Right ventricle myocardium superior (tissue), 1 donor: ENCODE results near the gene FCHO2. TPM values are rescaled to one million over a fixed set of nuclear protein-coding genes. Genes with fewer than 3 reads are reported as not detected.

Experiments used
- ATAC-seq: fragments of 200-7000 bp; cut with Tn5 transposase; one replicate; pipeline ENCODE4 v1.9.1; 2020; ENCODE audit warnings: mild to moderate bottlenecking; ENCODE audit not compliant: poor library complexity
- DNase-seq: peaks from one replicate; pipeline ENCODE4 v3.0.0-alpha.2; 2020
- intact Hi-C: fragments of 100-400 bp; cut with DNase I; formaldehyde crosslinking; loops from one replicate; pipeline ENCODE4 v1.11.2; 2022
- total RNA-seq: library from RNA; stranded (reverse); fragmentation: NEBNext Ultra II Directional; extraction: Animal tissue kit (Norgen Biotek cat#: 25700); gene quantifications from one replicate; pipeline ENCODE4 v1.2.1, GENCODE V29; 2021
- donor health status: DM: no; HTN: yes; CAD: no; lungs with severe emphysema.

Gene FCHO2
- total RNA-seq, 1 donor from 2014 or later = 19.7 TPM

- DNase-seq (no peak), ATAC-seq (no peak)
- intact Hi-C loops = no loop called here
Observed at GRCh38 chr5:73095564-73096238, 139.9 kb downstream of the FCHO2 start.

GRCh38 chr5:73096239-73096575 is 140.4 kb downstream of the FCHO2 start:
- DNase-seq = no peak
- intact Hi-C loops = no loop called here
- no peak for ATAC-seq

- DNase-seq (no peak), ATAC-seq (no peak)
- intact Hi-C loops = no loop called here
Observed at GRCh38 chr5:73097740-73098139, 141.9 kb downstream of the FCHO2 start.

GRCh38 chr5:73100109-73100508 is 144.3 kb downstream of the FCHO2 start:
- intact Hi-C loops = no loop called here
- DNase-seq (no peak), ATAC-seq (no peak)

GRCh38 chr5:73103870-73104299 is 148.0 kb downstream of the FCHO2 start:
- ATAC-seq (no peak), DNase-seq (no peak)
- intact Hi-C loops = no loop called here

GRCh38 chr5:73104326-73104725 is 148.5 kb downstream of the FCHO2 start:
- intact Hi-C loops = no loop called here
- DNase-seq (no peak), ATAC-seq (no peak)

- intact Hi-C loops = no loop called here
- DNase-seq (no peak), ATAC-seq (no peak)
Observed at GRCh38 chr5:73106335-73106734, 150.5 kb downstream of the FCHO2 start.

- ATAC-seq = no peak
- intact Hi-C loops = no loop called here
- DNase-seq = no peak
Observed at GRCh38 chr5:73110190-73110589, 154.3 kb downstream of the FCHO2 start.

- no peak for DNase-seq
- no peak for ATAC-seq
- intact Hi-C loops = no loop called here
Observed at GRCh38 chr5:73111536-73111935, 155.7 kb downstream of the FCHO2 start.

- intact Hi-C loops = no loop called here
- DNase-seq = no peak
- no peak for ATAC-seq
Observed at GRCh38 chr5:73112359-73112758, 156.5 kb downstream of the FCHO2 start.

- ATAC-seq = no peak
- DNase-seq = no peak
- intact Hi-C loops = no loop called here
Observed at GRCh38 chr5:73114044-73114688, 158.3 kb downstream of the FCHO2 start.

- intact Hi-C loops = no loop called here
- DNase-seq = no peak
- no peak for ATAC-seq
Observed at GRCh38 chr5:73115399-73116051, 159.7 kb downstream of the FCHO2 start.

- intact Hi-C loops = no loop called here
- ATAC-seq = no peak
- DNase-seq = no peak
Observed at GRCh38 chr5:73116506-73116905, 160.7 kb downstream of the FCHO2 start.

GRCh38 chr5:73117088-73117740 is 161.4 kb downstream of the FCHO2 start:
- DNase-seq = no peak
- intact Hi-C loops = no loop called here
- ATAC-seq = no peak

GRCh38 chr5:73118391-73118973 is 162.6 kb downstream of the FCHO2 start:
- intact Hi-C loops = no loop called here
- ATAC-seq = no peak
- DNase-seq = no peak

- ATAC-seq = peak; percentile 45
- DNase-seq = no peak
- intact Hi-C loops = no loop called here
Observed at GRCh38 chr5:73119451-73120157, 163.8 kb downstream of the FCHO2 start.

- intact Hi-C loops = no loop called here
- ATAC-seq = peak; percentile 81
- DNase-seq = peak; percentile 47
Observed at GRCh38 chr5:73120222-73121118, 164.6 kb downstream of the FCHO2 start, which contains the start of gene TMEM171. Gene TMEM171, plus strand, starts transcription at chr5:73120575. Its CDS starts 2,799 bp downstream, at chr5:73123374.

- no peak for DNase-seq
- ATAC-seq = no peak
- intact Hi-C loops = no loop called here
Observed at GRCh38 chr5:73121119-73121463, 165.2 kb downstream of the FCHO2 start.
